GM18858 (cell line): ENCODE measurements around the gene STAT1.

Experiments used
- ATAC-seq: cut with Tn5 transposase; IDR thresholded peaks from one replicate; pipeline ENCODE4 v1.9.1; 2021; ENCODE audit not compliant: unreplicated experiment

Gene STAT1

DNA sequence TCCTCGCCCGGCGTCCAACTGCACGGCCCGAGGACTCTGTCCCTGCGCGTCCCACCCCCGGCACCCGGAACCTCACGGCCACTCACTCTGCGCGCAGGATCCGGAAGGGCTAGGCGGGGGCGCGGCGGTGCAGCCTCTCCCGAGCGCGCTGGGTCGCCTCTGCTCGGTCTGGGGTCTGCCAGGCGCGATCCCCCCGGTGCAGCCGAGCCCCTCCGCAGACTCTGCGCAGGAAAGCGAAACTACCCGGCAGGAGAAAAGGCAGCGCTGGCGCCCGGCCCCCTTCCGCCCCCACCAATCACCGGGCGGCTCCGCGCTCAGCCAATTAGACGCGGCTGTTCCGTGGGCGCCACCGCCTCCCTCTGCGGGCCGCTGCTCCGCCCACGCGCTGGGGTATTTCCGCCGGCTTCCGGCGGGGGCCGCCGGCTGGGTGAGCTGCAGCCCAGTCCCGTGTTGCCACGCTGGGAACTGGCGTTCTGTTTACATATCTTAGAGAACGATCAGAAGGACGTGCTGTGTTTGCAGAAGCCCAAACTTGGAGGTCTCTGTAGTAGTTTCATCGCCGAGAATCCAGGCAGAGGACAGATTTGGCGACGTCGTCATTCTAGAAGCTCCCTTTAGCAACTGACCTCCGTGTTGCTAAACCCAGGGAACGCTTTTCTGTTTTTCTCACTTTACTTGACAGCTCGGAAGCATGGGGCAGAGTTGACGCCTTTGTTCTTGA is at the start of gene STAT1:
Gene STAT1 (minus strand): TSS at position 240 of the 721 bp plus-strand sequence. CDS start 4,168 bp downstream, outside the sequence.
- peak; percentile 73 for ATAC-seq

DNA sequence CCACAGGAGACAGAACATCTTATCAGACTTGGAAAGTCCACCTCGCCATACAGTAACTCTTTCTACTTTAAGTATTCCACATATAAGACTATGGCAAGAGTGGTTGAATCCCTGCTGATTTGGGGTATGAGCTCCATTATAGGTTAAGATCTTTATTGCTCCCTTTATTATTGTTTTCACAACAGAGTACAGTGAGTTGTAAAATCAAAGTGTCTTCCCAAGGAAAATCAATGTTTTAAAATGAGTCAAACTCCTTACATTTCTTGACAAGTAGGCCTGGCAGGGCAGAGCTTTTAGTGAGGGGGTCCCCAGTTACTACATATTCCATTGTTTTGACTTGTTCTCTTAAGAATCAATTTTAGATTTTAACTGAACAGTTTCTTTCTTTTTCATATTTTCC is 49.6 kb upstream of the STAT1 start:
- no peak for ATAC-seq

DNA sequence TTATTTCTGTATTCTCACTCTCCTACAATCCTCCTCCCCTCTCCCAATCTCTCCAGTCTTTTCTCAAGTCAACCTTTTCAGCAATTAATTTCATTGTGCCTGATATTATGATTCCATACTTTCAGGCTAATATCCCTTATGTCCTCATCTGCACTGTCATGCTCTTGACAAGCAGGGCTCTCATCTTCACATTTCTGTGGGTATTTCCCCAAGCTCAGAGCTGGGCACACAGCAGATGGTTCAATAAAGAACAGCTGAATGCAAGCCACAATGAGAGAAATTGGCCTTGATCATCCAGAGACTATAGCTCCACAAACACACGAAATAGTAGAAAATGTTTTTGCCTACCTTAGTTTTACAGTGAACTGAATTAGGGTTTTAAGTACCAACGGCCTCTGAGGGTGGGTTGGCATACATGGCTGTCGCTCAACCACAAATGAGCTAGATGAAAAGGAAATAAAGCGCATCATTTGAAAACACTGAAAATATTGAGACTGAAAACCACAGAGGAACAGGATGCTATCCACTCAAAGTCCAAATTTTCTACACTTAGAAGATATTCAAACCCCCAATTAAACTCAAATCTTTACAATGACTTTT is 47.5 kb upstream of the STAT1 start:
- no peak for ATAC-seq

DNA sequence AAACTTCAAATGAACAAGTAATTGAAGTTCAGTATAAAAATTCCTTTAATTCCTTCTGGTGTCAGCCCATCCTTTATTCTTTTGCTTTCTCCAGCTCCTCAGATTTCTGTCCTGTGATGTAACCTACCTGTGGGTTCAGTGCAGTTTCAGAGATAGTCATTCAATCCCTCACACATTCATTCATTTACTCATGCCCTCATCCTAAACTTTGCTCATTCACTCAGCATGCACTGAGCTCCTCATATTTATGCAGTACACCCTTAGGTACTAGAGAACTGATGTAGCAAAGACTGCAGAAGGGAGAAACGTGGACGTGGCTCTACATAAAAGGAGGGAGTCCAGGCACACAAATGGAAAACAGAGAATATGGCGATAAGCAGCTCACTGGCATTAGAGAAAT is 45.3 kb upstream of the STAT1 start:
- ATAC-seq = no peak

DNA sequence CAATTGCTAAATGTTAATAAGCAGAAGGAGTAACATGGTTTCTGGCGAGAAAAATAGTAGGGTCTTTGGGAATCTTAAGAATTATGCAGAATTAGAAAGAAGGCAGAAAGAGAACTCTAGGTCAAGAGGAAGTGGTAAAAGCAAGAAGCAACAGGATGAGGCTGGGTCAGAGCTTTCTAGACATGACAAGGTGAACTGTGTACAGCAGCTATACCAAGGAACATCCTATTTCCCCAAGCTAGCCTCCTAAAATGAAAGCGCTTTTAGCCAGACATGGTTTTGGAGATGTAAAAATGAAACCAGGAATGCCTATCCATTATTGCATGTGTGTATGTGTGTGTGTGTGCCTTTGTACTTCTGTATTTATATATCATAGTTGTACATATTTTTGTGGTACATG is 42.3 kb upstream of the STAT1 start:
- no peak for ATAC-seq

DNA sequence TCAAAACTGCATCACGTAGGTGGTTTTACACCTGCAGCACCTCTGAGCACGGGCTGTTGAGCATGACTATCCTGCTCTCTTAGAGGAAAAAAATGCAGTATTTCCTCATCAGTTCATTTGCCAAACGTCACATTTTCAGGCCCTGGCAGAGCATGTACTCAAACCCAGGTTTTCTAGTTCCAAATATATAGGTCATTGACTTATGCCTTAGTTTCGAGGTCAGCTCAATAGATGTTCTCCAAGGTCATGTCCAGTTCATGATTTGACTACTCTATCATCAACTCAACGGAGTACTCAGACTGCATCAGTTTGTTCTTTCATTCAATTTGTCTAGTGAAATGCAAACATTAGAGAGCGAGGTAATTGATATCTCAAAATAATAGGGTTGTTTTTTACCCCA is 39.3 kb upstream of the STAT1 start:
- ATAC-seq = no peak

DNA sequence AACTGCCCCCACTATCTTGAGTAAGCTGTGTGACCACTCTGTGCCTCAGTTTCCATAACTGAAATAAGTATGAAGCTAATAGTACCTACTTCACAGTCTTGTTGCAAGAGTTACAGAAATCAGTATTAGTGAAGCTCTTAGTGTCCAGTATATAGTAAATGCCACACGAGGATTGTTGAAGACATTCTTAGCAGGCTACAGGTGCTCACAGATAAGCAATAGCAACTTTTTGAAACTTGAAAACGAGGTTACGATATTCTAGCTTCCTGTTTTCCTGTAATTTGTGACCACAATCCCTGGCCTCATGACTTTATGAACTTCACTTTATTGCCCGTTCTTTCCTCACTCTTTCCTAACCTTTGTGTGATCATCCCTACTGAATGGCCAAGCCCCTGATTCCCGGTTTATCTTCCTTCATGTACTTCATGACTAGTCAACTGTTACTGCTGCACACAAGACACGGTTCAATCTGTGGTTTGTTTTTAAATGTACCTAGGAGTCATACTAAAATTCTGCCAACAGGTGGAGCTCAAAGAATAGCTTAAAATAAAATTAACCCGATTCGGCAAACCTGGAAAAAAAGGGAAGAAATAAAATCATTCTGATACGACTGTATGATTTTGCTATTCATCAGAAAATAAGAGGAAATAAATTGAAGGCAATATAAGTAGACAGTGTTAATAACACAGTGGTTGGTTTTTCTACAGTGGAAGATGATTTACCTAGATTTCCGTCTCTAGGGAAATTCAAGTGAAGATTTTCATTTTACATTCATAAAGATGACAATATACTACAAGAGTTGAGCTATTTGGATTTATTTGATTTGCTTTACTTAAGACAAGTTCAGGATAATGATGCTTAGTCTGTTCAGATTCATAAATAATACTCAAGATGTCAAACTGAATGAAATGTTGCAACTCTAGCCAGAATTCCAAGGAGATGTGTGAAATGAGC is 38.1 kb upstream of the STAT1 start:
- no peak for ATAC-seq

DNA sequence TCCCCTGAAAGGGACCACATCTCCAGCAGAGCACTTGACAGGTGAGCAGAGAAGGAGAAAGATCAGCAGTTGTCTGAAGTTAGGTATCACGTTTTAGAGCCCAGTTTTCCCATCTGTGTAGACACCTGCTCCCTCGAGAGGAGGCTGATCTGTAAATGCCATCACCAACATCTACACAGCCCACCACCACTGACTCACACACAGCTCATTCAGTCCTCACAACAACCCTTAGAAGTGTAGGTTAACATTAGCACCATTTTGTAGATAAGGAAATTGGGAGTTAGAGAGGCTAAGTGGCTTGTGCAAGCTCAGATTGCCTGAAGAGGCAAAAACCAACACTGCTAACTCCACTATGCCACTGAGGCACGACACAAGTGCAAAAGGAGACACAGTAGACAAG is 37.2 kb upstream of the STAT1 start:
- ATAC-seq = no peak

DNA sequence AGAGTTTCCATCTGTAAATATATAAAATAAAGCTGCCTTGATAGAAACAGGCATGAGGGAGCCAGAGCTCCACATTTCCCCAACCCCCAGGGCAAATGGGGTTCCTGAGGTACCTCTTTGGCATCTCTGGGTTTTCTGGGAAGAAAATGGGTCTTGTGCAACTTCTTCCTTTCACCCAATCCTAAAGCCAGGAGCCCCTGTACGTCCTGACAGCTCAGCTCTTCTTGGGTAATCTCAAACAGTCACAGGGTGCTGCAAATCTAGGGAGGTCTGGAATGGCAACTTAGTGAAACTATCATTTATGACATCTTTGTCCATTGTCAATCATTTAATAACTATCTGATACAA is 36.6 kb upstream of the STAT1 start:
- no peak for ATAC-seq

DNA sequence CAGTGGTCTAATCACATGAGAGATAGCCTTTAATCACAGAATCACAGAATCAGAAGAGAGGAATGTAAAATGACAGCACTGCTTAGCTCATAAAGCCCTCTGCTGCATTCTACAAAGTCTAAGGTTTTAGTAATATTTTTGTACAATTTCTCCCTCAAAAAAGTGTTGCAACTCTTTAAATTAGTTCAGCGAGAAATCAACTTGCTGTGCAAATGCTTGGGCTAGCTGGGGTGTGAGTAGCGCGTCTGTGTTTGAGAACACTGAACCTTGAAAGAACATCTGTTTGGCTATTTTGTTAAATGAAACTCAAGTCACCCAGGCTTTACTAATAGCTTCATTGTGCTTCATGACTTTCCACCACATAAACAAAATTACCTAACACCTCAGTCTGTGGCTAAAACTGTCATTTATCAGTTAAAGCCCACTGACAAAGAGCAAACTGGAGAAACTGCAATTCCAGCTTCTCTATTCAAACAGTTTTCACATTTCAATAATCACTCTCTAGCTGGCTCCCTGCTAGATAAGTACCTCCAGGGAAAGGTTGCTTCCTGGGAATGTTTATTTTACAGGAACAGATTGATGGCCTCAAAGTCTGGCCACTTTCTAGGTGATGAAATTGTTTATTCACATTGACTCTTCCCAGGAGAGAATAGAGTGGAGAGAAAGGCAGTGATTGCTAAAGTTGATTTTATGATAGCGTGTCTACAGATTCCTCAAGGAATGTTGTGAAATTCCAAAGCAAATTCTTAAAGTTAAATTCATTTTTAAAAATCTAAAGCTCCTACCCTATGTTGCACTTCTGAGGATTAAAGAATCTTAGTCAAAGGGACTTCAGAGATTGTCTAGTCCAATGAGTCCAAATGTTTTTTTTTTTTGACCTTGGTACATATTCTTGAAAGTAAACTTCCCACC is 36.0 kb upstream of the STAT1 start:
- ATAC-seq = peak; percentile 80

DNA sequence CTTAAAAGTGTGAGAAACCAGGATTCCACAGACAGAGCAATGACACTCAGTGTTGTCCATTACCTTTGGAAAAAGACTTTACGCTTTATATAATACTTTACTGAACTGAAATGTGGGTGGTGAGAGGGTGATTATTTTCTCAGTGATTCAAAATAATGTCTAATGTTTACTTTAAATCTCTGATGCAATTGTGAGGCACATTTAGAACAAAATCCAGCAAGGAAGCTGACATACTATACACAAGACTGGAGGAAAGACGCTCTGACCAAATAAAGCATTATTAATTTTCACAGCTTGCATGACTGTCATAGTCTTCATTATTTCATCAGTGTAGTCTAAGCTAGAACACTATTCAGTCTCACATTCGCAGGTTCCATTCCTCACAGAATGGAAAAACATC is 34.1 kb upstream of the STAT1 start:
- ATAC-seq = no peak

DNA sequence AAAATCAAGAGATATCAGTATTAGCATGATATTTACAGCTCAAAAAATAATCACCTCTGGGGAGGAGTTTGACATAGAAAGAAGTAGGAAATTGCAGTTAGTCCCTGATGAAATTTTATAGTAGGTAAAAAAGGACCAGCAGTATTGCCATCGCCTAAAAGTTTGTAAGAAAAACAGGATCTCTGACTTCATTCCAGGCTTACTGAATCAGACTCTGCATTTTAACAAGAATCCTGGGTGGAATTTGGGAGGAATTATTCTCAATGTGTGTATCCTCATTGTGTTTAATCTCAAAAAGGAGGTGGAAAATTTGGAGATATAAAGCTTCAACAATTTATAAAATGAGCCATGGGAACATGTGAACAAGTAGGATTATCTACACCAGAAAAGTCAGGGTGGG is 31.2 kb upstream of the STAT1 start:
- ATAC-seq = no peak

DNA sequence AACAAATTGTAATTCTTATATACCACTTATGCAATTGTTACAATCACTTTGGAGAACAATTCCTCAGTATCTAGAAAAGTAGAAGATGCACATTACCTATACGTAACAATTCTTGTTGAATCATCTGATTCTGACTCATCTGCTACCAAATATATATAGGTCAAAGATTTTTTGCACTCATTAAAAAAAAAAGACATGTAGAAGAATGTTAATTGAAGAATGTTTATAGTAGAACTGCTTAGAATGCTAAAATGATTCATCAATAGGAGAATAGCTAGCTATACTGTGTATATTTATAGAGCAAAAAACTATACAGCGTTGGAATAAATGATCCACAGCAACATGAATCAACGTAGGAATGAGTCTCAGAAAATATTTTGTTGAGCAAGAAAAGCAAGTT is 29.5 kb upstream of the STAT1 start:
- ATAC-seq = no peak

DNA sequence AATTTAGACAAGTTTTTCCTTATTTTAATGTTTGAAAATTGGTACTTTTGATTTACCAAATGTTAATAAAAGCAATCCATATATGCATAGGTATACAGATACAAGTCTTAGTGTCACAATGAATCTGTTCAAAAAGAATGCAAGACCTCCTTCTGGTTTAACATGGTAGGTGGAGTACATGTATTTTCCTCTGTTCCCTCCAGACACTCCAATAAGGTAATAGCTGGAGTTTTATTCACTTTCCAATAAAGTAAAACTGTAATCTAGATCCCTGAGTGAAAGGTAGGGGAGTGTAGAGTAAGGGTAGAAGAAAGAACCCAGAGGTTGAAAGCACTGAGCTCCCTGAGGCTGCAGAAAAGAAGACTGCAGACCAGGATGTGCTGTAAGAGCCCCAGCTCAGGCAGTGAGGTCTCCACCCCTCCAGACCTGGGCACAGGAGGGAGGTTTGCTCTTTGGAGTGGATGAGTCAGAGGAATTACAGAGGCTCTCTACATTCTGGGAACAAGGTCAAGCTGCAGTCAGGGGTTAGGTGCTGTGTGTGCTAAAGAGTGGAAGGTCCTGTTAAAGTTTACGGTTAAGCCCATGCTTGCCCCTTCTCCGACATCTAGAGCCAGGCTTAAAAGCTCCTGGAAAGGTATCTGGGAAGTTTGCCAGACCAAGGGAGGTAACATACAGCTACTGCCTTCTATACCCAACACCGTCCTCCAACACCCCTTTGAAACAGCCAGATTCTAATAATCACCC is 27.6 kb upstream of the STAT1 start:
- no peak for ATAC-seq

DNA sequence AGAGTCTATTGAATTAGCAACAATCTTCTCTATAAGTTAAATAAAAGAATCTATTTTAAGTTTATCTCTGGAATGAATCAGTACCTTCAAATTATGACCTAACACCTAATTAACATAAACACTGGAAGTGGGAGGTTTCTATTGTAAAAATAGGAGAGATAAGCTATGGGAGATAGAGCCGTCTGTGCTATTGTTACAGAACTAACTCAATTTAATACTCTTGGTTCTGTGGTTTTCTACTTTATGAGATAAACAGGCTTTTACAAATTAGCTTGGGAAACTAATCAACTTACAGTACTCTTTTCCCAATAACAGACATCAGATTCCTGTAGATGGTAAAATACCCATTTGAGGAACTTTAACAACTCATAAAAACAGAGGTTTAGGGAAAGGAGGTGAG is 25.6 kb upstream of the STAT1 start:
- ATAC-seq = no peak

DNA sequence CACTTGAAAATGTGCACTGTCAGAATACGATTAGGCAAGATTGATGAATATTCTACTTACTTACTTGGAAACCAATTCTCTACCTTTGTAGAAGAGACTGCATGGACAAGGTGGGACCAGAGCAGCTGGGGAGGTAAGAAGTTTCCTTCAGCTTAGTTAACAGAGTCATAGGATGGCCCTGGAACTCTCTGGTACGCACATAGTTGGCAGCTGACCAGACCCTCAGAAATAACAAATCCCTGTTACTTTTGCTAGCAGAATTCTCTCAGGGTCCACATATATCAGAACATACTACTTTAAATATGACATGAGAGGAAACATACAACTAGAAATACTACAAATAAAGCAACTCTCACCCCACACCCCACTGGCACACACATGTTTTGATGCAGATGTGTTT is 24.8 kb upstream of the STAT1 start:
- ATAC-seq = no peak

DNA sequence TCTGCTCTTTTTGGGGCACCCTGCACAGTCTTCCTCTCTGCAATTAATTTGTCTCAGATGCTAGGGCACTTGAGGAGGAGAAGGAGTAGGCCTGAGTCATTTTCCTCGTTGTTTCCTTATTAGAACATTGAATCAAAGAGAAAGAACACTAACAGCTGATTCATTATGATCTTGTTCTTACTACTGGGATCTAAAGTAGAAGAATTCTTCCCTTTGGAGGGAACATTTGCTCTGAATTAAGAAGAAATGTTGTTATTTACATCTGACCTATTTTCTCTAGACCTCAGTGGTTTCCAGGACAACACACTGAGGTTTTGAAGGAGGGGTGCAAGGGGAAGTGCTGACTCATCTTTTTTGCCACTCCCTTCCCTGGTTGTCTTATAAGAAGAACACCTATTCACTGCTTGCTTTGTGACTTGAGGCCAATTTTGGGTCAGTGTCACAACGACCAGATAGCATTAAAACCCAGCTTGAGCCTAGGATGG is 24.3 kb upstream of the STAT1 start:
- ATAC-seq = no peak

DNA sequence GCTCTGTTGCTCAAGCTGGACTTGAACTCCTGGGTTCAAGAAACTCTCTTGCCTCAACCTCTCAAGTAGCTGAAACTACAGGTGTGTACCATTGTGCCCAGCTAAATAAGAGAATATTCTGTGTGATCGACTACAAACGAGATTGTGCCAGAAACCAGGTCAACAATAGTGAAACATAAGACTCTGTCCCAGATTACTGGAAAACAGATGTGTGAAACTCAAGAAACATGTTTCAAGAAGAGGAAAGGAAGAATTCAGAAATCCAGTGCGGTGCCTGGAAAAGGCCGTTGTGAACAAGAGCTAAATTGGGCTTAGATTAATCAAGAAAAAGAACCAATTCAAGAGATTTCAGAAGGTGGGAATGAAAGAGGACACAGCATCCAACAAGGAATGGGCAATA is 23.4 kb upstream of the STAT1 start:
- ATAC-seq = no peak

DNA sequence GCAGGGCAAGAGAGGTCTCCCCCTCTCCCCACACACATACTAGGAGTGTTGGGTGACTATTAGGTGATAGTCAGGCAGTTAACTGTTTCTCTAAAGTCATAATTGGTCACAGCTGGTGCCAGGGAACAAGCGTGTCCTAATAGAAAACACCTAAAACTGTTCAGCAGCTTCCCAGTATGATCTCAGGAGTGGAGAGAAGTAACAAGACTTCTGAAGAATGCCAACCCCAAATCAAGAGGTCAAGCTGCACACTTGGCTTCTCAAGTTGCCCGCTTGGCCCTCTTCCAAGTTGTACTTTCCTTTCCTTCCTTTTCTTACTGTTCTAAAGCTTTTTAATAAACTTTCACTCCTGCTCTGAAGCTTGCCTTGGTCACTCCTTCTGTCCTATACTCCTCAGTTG is 22.4 kb upstream of the STAT1 start:
- no peak for ATAC-seq
